ENCODE data around the gene LBX1. TPM values are rescaled to one million over a fixed set of nuclear protein-coding genes. Genes with fewer than 3 reads are reported as not detected.
"Not testable (repeated sequence)": the region's sequence is repeated elsewhere in the genome, so short reads cannot be mapped to it uniquely, and the experiment has no call there.

The LBX1 gene
- polyA plus RNA-seq, 1 donor from 2014 or later = not detected

DNA sequence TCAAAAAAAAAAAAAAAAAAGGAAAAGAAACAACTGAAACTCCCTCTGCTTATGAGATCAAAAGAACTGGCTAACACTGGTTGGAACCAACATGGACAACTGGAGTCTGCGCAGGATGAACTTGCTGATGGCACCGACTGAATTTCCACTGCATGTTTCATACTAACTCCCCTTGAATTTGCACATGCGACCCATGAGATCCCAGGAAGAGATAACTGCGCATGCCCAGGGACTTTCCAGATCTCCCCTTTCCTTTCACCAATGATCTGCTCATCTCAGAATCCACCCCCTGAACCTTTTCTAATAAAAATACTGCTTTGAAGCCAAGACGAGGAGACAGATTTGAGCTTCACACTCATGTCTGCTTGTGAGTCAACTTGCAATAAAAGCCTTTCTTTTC is 20.7 kb downstream of the LBX1 start:
- Histone ChIP-seq H3K4me3 (ENCODE audit: low read length) (no peak overlapping the region), H2AFZ (ENCODE audit: low read depth, low read length) (no peak overlapping the region), H3K9ac (ENCODE audit: low read length) (no peak overlapping the region), H3K79me2 (replicated peaks; ENCODE audit: insufficient read depth, low read length) (no peaks in the 10 kb centered on the region), H3K9me2 (ENCODE audit: insufficient read depth, low read length) (no peaks in the 10 kb centered on the region), H4K20me1 (ENCODE audit: insufficient read depth) (no peaks in the 10 kb centered on the region), H3K9me3 (ENCODE audit: low read length) (no peaks in the 10 kb centered on the region), H3K4me2 (ENCODE audit: low read length) (no peak overlapping the region), H3K27me3 (ENCODE audit: insufficient read depth, low read depth, low read length) (peaks cover 49% of the 10 kb centered on the region), H3K27ac (ENCODE audit: low read length) (no peak overlapping the region), H3F3A (ENCODE audit: insufficient read depth, low read length, poor library complexity, severe bottlenecking) (no peaks in the 10 kb centered on the region), H3K36me3 (ENCODE audit: insufficient read depth, low read length) (no peaks in the 10 kb centered on the region)
- TF ChIP-seq, protein P1, sequence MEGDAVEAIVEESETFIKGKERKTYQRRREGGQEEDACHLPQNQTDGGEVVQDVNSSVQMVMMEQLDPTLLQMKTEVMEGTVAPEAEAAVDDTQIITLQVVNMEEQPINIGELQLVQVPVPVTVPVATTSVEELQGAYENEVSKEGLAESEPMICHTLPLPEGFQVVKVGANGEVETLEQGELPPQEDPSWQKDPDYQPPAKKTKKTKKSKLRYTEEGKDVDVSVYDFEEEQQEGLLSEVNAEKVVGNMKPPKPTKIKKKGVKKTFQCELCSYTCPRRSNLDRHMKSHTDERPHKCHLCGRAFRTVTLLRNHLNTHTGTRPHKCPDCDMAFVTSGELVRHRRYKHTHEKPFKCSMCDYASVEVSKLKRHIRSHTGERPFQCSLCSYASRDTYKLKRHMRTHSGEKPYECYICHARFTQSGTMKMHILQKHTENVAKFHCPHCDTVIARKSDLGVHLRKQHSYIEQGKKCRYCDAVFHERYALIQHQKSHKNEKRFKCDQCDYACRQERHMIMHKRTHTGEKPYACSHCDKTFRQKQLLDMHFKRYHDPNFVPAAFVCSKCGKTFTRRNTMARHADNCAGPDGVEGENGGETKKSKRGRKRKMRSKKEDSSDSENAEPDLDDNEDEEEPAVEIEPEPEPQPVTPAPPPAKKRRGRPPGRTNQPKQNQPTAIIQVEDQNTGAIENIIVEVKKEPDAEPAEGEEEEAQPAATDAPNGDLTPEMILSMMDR (IDR thresholded peaks at IDR 0.05; ENCODE audit: poor library complexity, severe bottlenecking) = no peak

DNA sequence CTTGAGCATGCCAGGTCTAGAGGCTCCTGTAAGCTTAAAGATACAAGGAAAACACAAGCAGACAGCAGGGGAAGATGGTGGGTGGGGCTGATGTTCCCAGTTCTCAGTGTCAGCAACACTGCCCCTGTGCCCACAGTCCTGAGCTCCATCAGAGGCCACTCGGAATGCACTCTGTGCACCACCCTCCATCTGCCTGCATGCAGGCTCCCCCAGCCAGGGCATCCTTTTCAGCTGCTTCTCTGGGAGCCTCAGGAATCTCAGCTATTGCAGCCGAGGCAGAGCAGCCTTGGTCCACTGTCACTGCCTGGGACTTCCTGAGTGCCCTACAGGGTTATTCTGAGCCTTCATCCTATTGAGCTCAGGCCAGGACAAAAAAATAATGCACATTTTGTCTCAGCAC is 22.2 kb downstream of the LBX1 start:
- no peak overlapping the region for H3K9ac ChIP-seq (ENCODE audit: low read length)
- H3K36me3 ChIP-seq (ENCODE audit: insufficient read depth, low read length) = no peaks in the 10 kb centered on the region
- no peak overlapping the region for H3K27ac ChIP-seq (ENCODE audit: low read length)
- no peaks in the 10 kb centered on the region for H4K20me1 ChIP-seq (ENCODE audit: insufficient read depth)
- TF ChIP-seq MXI1 (conservative IDR thresholded peaks at IDR 0.05; ENCODE audit: poor library complexity, severe bottlenecking) (no peak), EP300 (conservative IDR thresholded peaks at IDR 0.05; ENCODE audit: poor library complexity, severe bottlenecking) (no peak), POLR2AphosphoS5 (IDR thresholded peaks at IDR 0.05) (no peak), RAD21 (conservative IDR thresholded peaks at IDR 0.05) (no peak), SMC3 (conservative IDR thresholded peaks at IDR 0.05; ENCODE audit: poor library complexity) (no peak), TAF1 (IDR thresholded peaks at IDR 0.05; ENCODE audit: low read depth) (no peak), EZH2 (IDR thresholded peaks at IDR 0.05; ENCODE audit: borderline replicate concordance, insufficient read depth, low read length, poor library complexity, severe bottlenecking) (no peak)
- TF ChIP-seq, protein P1 (IDR thresholded peaks at IDR 0.05; ENCODE audit: poor library complexity, severe bottlenecking) = no peak
- TF ChIP-seq, protein P2, sequence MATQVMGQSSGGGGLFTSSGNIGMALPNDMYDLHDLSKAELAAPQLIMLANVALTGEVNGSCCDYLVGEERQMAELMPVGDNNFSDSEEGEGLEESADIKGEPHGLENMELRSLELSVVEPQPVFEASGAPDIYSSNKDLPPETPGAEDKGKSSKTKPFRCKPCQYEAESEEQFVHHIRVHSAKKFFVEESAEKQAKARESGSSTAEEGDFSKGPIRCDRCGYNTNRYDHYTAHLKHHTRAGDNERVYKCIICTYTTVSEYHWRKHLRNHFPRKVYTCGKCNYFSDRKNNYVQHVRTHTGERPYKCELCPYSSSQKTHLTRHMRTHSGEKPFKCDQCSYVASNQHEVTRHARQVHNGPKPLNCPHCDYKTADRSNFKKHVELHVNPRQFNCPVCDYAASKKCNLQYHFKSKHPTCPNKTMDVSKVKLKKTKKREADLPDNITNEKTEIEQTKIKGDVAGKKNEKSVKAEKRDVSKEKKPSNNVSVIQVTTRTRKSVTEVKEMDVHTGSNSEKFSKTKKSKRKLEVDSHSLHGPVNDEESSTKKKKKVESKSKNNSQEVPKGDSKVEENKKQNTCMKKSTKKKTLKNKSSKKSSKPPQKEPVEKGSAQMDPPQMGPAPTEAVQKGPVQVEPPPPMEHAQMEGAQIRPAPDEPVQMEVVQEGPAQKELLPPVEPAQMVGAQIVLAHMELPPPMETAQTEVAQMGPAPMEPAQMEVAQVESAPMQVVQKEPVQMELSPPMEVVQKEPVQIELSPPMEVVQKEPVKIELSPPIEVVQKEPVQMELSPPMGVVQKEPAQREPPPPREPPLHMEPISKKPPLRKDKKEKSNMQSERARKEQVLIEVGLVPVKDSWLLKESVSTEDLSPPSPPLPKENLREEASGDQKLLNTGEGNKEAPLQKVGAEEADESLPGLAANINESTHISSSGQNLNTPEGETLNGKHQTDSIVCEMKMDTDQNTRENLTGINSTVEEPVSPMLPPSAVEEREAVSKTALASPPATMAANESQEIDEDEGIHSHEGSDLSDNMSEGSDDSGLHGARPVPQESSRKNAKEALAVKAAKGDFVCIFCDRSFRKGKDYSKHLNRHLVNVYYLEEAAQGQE (IDR thresholded peaks at IDR 0.05; ENCODE audit: borderline replicate concordance) = no peak
- no peak overlapping the region for H3K4me2 ChIP-seq (ENCODE audit: low read length)
- no peaks in the 10 kb centered on the region for H3F3A ChIP-seq (ENCODE audit: insufficient read depth, low read length, poor library complexity, severe bottlenecking)
- H3K9me3 ChIP-seq (ENCODE audit: low read length) = no peaks in the 10 kb centered on the region
- H3K4me3 ChIP-seq (ENCODE audit: low read length) = no peak overlapping the region
- no peaks in the 10 kb centered on the region for H3K9me2 ChIP-seq (ENCODE audit: insufficient read depth, low read length)
- no peaks in the 10 kb centered on the region for H3K79me2 ChIP-seq (replicated peaks; ENCODE audit: insufficient read depth, low read length)
- H2AFZ ChIP-seq (ENCODE audit: low read depth, low read length) = no peak overlapping the region
- peaks cover 34% of the 10 kb centered on the region for H3K27me3 ChIP-seq (ENCODE audit: insufficient read depth, low read depth, low read length)

DNA sequence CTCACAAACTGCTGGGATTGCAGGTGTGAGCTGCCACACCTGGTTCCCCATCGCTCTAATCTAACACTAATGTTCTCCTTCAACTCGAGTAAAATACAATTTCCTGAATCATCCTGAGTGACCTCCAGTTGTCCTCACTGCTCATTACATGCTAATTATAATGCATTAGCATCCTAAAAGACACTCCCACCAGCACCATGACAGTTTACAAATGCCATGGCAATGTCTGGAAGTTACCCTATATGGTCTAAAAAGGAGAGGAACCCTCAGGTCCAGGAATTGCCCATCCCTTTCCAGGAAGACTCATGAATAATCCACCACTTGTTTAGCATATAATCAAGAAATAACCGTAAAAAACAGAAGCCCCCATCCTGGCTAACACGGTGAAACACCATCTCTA is 26.6 kb downstream of the LBX1 start:
- H4K20me1 ChIP-seq (ENCODE audit: insufficient read depth); H3K9ac ChIP-seq (ENCODE audit: low read length); H3K4me3 ChIP-seq (ENCODE audit: low read length); H3K36me3 ChIP-seq (ENCODE audit: insufficient read depth, low read length); H3K9me2 ChIP-seq (ENCODE audit: insufficient read depth, low read length); H3K9me3 ChIP-seq (ENCODE audit: low read length); H3F3A ChIP-seq (ENCODE audit: insufficient read depth, low read length, poor library complexity, severe bottlenecking); H2AFZ ChIP-seq (ENCODE audit: low read depth, low read length); H3K27ac ChIP-seq (ENCODE audit: low read length); H3K4me2 ChIP-seq (ENCODE audit: low read length); H3K27me3 ChIP-seq (ENCODE audit: insufficient read depth, low read depth, low read length); H3K79me2 ChIP-seq (replicated peaks; ENCODE audit: insufficient read depth, low read length): not testable (repeated sequence)

DNA sequence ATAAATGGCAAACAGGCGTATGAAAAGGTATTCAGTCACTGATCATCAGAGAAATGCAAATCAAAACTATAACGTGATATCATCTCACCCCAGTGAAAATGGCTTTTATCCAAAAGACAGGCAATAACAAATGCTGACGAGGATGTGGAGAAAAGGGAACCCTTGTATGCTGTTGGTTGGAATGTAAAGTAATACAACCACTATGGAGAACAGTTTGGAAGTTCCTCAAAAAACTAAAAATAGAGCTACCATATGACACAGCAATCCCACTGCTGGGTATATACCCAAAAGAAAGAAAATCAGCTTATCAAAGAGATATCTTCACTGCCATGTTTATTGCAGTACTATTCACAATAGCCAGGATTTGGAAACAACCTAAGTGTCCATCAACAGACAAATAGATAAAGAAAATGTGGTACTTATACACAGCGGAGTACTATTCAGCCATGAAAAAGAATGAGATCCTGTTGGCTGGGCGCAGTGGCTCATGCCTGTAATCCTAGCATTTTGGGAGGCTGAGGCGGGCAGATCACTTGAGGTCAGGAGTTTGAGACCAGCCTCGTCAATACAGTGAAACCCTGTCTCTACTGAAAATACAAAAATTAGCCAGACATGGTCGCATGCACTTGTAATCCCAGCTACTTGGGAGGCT is 30.8 kb downstream of the LBX1 start:
- H3K4me2 ChIP-seq (ENCODE audit: low read length); H4K20me1 ChIP-seq (ENCODE audit: insufficient read depth); H3F3A ChIP-seq (ENCODE audit: insufficient read depth, low read length, poor library complexity, severe bottlenecking); H3K9me2 ChIP-seq (ENCODE audit: insufficient read depth, low read length); H3K79me2 ChIP-seq (replicated peaks; ENCODE audit: insufficient read depth, low read length); H3K27ac ChIP-seq (ENCODE audit: low read length); H2AFZ ChIP-seq (ENCODE audit: low read depth, low read length); H3K4me3 ChIP-seq (ENCODE audit: low read length); H3K9ac ChIP-seq (ENCODE audit: low read length); H3K27me3 ChIP-seq (ENCODE audit: insufficient read depth, low read depth, low read length); H3K36me3 ChIP-seq (ENCODE audit: insufficient read depth, low read length); H3K9me3 ChIP-seq (ENCODE audit: low read length): not testable (repeated sequence)
